DND-41 (cell line): ENCODE results near the gene ASXL1.

Experiments
- CTCF ChIP-seq: IDR thresholded peaks from 2 replicates; pipeline ENCODE4 v1.5.1; 2012; ENCODE audit warnings: borderline replicate concordance, low read length, moderate library complexity, mild to moderate bottlenecking; ENCODE audit not compliant: poor library complexity, severe bottlenecking; ENCODE audit errors: extremely low read depth
- EZH2 ChIP-seq: IDR thresholded peaks from 3 replicates; pipeline ENCODE4 v1.6.1; 2012; ENCODE audit warnings: borderline replicate concordance, low read depth, mild to moderate bottlenecking, moderate library complexity, low read length, inconsistent platforms; ENCODE audit not compliant: severe bottlenecking

DNA sequence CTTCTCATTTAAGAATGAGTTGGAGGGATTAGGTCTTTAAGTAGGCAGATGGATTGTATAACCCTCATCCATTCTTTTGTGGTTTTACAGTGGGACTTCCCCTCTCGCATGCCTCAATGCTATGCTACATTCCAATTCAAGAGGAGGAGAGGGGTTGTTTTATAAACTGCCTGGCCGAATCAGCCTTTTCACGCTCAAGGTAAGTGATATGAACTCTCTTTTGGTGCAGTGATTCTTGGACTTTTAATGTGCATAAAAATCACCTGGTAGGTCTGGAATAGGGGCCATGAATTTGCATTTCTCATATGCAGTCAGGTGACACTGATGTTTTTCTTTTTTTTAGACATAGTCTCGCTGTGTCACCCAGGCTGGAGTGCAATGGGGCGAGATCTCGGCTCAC is 10.8 kb downstream of the ASXL1 start:
- TF ChIP-seq CTCF (no peak), EZH2 (no peak)
